ENCODE measurements around the gene CPED1.

Gene CPED1

GRCh38 chr7:121259826-121260225, 271.3 kb downstream of the CPED1 start:
- DNase-seq (ENCODE audit: extremely low read depth, low read depth): no peak
- TF ChIP-seq CTCF (IDR thresholded peaks at IDR 0.05; ENCODE audit: low read depth, low read length): no peak

GRCh38 chr7:121261207-121261884, 272.8 kb downstream of the CPED1 start:
- no peak for TF ChIP-seq CTCF (IDR thresholded peaks at IDR 0.05; ENCODE audit: low read depth, low read length)
- DNase-seq (ENCODE audit: extremely low read depth, low read depth): no peak

GRCh38 chr7:121262221-121262620, 273.7 kb downstream of the CPED1 start:
- no peak for DNase-seq (ENCODE audit: extremely low read depth, low read depth)

GRCh38 chr7:121262969-121263368, 274.5 kb downstream of the CPED1 start:
- DNase-seq (ENCODE audit: extremely low read depth, low read depth): no peak
- no peak for TF ChIP-seq CTCF (IDR thresholded peaks at IDR 0.05; ENCODE audit: low read depth, low read length)

More at GRCh38 chr7:121262221-121262620, 273.7 kb downstream of the CPED1 start:
- TF ChIP-seq CTCF (IDR thresholded peaks at IDR 0.05; ENCODE audit: low read depth, low read length): no peak

GRCh38 chr7:121266307-121266894, 277.9 kb downstream of the CPED1 start:
- no peak for DNase-seq (ENCODE audit: extremely low read depth, low read depth)
- no peak for TF ChIP-seq CTCF (IDR thresholded peaks at IDR 0.05; ENCODE audit: low read depth, low read length)

GRCh38 chr7:121267612-121268011, 279.1 kb downstream of the CPED1 start:
- TF ChIP-seq CTCF (IDR thresholded peaks at IDR 0.05; ENCODE audit: low read depth, low read length): no peak
- DNase-seq (ENCODE audit: extremely low read depth, low read depth): no peak

GRCh38 chr7:121269798-121270197, 281.3 kb downstream of the CPED1 start:
- TF ChIP-seq CTCF (IDR thresholded peaks at IDR 0.05; ENCODE audit: low read depth, low read length): no peak
- DNase-seq (ENCODE audit: extremely low read depth, low read depth): no peak

Data from AG09319 (cell line).